ENCODE data around the gene TTC7B.

The TTC7B gene

GRCh38 chr14:90543876-90544275 is 272.4 kb downstream of the TTC7B start:
- Mint-ChIP-seq H3K4me1 (peaks cover 33% of the 10 kb centered on the region), H3K36me3 (ENCODE audit: low read depth) (peaks cover 19% of the 10 kb centered on the region), H3K27ac (no peak overlapping the region), H3K9me3 (no peaks in the 10 kb centered on the region), H3K4me3 (no peak overlapping the region), H3K27me3 (ENCODE audit: low read depth) (no peaks in the 10 kb centered on the region)
- no peak for TF ChIP-seq CTCF (IDR thresholded peaks at IDR 0.05; ENCODE audit: unreplicated experiment in 3 of 3)

GRCh38 chr14:90541076-90541634 is 275.1 kb downstream of the TTC7B start:
- Mint-ChIP-seq H3K27me3 (ENCODE audit: low read depth) (no peaks in the 10 kb centered on the region), H3K36me3 (ENCODE audit: low read depth) (peaks cover 26% of the 10 kb centered on the region), H3K4me3 (no peak overlapping the region), H3K9me3 (no peaks in the 10 kb centered on the region), H3K4me1 (peaks cover 38% of the 10 kb centered on the region), H3K27ac (no peak overlapping the region)
- TF ChIP-seq CTCF (IDR thresholded peaks at IDR 0.05; ENCODE audit: unreplicated experiment in 3 of 3): no peak

GRCh38 chr14:90540437-90540836 is 275.8 kb downstream of the TTC7B start:
- peaks cover 35% of the 10 kb centered on the region for H3K4me1 Mint-ChIP-seq
- no peak for TF ChIP-seq CTCF (IDR thresholded peaks at IDR 0.05; ENCODE audit: unreplicated experiment in 3 of 3)
- H3K9me3 Mint-ChIP-seq: no peaks in the 10 kb centered on the region
- H3K4me3 Mint-ChIP-seq: no peak overlapping the region
- no peak overlapping the region for H3K27ac Mint-ChIP-seq
- H3K27me3 Mint-ChIP-seq (ENCODE audit: low read depth): no peaks in the 10 kb centered on the region
- H3K36me3 Mint-ChIP-seq (ENCODE audit: low read depth): peaks cover 26% of the 10 kb centered on the region

- no peak overlapping the region for H3K4me3 Mint-ChIP-seq
- no peak overlapping the region for H3K27ac Mint-ChIP-seq
- no peaks in the 10 kb centered on the region for H3K27me3 Mint-ChIP-seq (ENCODE audit: low read depth)
- H3K9me3 Mint-ChIP-seq: no peaks in the 10 kb centered on the region
- peaks cover 31% of the 10 kb centered on the region for H3K4me1 Mint-ChIP-seq
- H3K36me3 Mint-ChIP-seq (ENCODE audit: low read depth): peaks cover 26% of the 10 kb centered on the region
- no peak for TF ChIP-seq CTCF (IDR thresholded peaks at IDR 0.05; ENCODE audit: unreplicated experiment in 3 of 3)
Measured at GRCh38 chr14:90539996-90540395, 276.2 kb downstream of the TTC7B start.

GRCh38 chr14:90539496-90539775 is 276.8 kb downstream of the TTC7B start:
- no peak for TF ChIP-seq CTCF (IDR thresholded peaks at IDR 0.05; ENCODE audit: unreplicated experiment in 3 of 3)
- no peak overlapping the region for H3K4me3 Mint-ChIP-seq
- H3K4me1 Mint-ChIP-seq: peaks cover 31% of the 10 kb centered on the region
- H3K9me3 Mint-ChIP-seq: no peaks in the 10 kb centered on the region
- peaks cover 26% of the 10 kb centered on the region for H3K36me3 Mint-ChIP-seq (ENCODE audit: low read depth)
- no peaks in the 10 kb centered on the region for H3K27me3 Mint-ChIP-seq (ENCODE audit: low read depth)
- H3K27ac Mint-ChIP-seq: no peak overlapping the region

GRCh38 chr14:90538716-90539495 is 277.3 kb downstream of the TTC7B start:
- H3K27ac Mint-ChIP-seq: no peak overlapping the region
- H3K4me3 Mint-ChIP-seq: no peak overlapping the region
- H3K36me3 Mint-ChIP-seq (ENCODE audit: low read depth): peaks cover 26% of the 10 kb centered on the region
- H3K27me3 Mint-ChIP-seq (ENCODE audit: low read depth): no peaks in the 10 kb centered on the region
- H3K9me3 Mint-ChIP-seq: no peaks in the 10 kb centered on the region
- peaks cover 35% of the 10 kb centered on the region for H3K4me1 Mint-ChIP-seq
- TF ChIP-seq CTCF (IDR thresholded peaks at IDR 0.05; ENCODE audit: unreplicated experiment in 3 of 3): no peak

Data from nephron (organoid).